Fibroblast of peridontal ligament (primary cell): ENCODE data around the gene CAND1.

ENCODE experiments used
- DNase-seq: peaks from one replicate; pipeline ENCODE4 v3.0.0-alpha.2; 2010; ENCODE audit errors: extremely low read depth

CAND1 gene

GRCh38 chr12:67280572-67280971, 11.4 kb downstream of the CAND1 start:
- DNase-seq, result no peak

GRCh38 chr12:67284561-67284960, 15.4 kb downstream of the CAND1 start:
- DNase-seq, result no peak

GRCh38 chr12:67286257-67286656, 17.1 kb downstream of the CAND1 start:
- no peak for DNase-seq

- no peak for DNase-seq
These were observed 18.2 kb downstream of the CAND1 start for GRCh38 chr12:67287311-67287710.

GRCh38 chr12:67288561-67288960, 19.4 kb downstream of the CAND1 start:
- DNase-seq, result no peak

GRCh38 chr12:67290378-67290777, 21.2 kb downstream of the CAND1 start:
- no peak for DNase-seq

GRCh38 chr12:67299526-67299925, 30.4 kb downstream of the CAND1 start:
- DNase-seq, result no peak

- no peak for DNase-seq
These were observed 30.8 kb downstream of the CAND1 start for GRCh38 chr12:67299926-67300325.

- DNase-seq, result no peak
These were observed 33.0 kb downstream of the CAND1 start for GRCh38 chr12:67302162-67302561.

- no peak for DNase-seq
These were observed 36.4 kb downstream of the CAND1 start for GRCh38 chr12:67305544-67305943.

- DNase-seq, result no peak
These were observed 37.6 kb downstream of the CAND1 start for GRCh38 chr12:67306712-67307111.

GRCh38 chr12:67315661-67316060, 46.5 kb downstream of the CAND1 start:
- no peak for DNase-seq

- DNase-seq, result no peak
These were observed 49.6 kb downstream of the CAND1 start for GRCh38 chr12:67318786-67319185.

GRCh38 chr12:67319936-67320335, 50.8 kb downstream of the CAND1 start:
- DNase-seq, result no peak

- no peak for DNase-seq
These were observed 51.6 kb downstream of the CAND1 start for GRCh38 chr12:67320614-67321295.

GRCh38 chr12:67322580-67322979, 53.4 kb downstream of the CAND1 start:
- DNase-seq, result no peak

GRCh38 chr12:67323007-67323406, 53.8 kb downstream of the CAND1 start:
- DNase-seq, result no peak

GRCh38 chr12:67326637-67327036, 57.5 kb downstream of the CAND1 start:
- no peak for DNase-seq

- DNase-seq, result no peak
These were observed 58.3 kb downstream of the CAND1 start for GRCh38 chr12:67327466-67327865.

- no peak for DNase-seq
These were observed 62.0 kb downstream of the CAND1 start for GRCh38 chr12:67331123-67331522.

- DNase-seq, result no peak
These were observed 62.7 kb downstream of the CAND1 start for GRCh38 chr12:67331828-67332227.

GRCh38 chr12:67333649-67334048, 64.5 kb downstream of the CAND1 start:
- DNase-seq, result no peak

- DNase-seq, result no peak
These were observed 69.3 kb downstream of the CAND1 start for GRCh38 chr12:67338426-67338825.

GRCh38 chr12:67339530-67339929, 70.4 kb downstream of the CAND1 start:
- no peak for DNase-seq
